A673 (cell line): ENCODE data around the gene SLC39A13.

Experiments
- EZH2 ChIP-seq: fragments of 200-600 bp; sonication (generic); IDR thresholded peaks from 2 replicates; pipeline ENCODE4 v1.6.1; 2017; ENCODE audit warnings: borderline replicate concordance, low read depth, mild to moderate bottlenecking, mixed read lengths, antibody characterized with exemption, low read length; ENCODE audit not compliant: poor library complexity, severe bottlenecking
- TF ChIP-seq, protein P1 (sequence below): fragments of 300-800, 200-600 bp; sonication (generic); conservative IDR thresholded peaks from 2 replicates; pipeline ENCODE4 v1.5.1; 2017; ENCODE audit warnings: low read depth, mild to moderate bottlenecking, antibody characterized with exemption, low read length, moderate library complexity, mixed read lengths

DNA sequence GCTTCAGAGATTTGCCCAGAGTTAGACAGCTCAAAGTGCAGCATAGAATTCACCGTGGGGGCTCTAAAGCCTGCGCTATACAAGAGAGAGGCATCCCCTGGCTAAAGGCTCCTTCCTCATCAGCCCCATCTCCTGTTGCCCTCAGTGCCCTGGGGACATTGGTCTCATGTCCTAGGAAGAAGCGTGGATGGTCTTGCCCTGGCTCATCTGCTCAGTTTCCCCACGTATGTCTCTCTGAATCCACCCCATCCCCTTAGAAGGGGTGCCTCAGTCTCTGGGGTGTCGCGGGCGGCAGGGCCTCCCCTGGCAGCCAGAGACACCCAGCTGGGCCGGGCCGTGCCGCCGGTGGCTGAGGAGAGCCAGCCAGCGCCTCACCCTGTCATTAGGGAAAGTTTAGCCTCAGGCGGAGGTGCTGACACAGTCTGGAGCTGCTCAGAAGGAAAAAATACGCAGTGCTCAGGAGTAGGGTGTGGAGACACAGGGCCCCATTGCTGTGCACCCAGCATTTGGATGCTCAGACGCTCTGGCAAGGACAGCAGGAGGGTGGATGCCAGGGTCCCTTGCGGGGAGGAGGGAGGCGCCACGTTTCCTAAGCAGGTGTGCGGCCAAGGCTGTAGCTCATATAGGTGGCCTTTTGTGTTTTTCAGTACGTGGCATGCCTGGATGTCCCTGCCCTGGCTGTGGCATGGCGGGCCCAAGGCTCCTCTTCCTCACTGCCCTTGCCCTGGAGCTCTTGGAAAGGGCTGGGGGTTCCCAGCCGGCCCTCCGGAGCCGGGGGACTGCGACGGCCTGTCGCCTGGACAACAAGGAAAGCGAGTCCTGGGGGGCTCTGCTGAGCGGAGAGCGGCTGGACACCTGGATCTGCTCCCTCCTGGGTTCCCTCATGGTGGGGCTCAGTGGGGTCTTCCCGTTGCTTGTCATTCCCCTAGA, 1.3 kb downstream of the SLC39A13 start:
- TF ChIP-seq, protein P1, sequence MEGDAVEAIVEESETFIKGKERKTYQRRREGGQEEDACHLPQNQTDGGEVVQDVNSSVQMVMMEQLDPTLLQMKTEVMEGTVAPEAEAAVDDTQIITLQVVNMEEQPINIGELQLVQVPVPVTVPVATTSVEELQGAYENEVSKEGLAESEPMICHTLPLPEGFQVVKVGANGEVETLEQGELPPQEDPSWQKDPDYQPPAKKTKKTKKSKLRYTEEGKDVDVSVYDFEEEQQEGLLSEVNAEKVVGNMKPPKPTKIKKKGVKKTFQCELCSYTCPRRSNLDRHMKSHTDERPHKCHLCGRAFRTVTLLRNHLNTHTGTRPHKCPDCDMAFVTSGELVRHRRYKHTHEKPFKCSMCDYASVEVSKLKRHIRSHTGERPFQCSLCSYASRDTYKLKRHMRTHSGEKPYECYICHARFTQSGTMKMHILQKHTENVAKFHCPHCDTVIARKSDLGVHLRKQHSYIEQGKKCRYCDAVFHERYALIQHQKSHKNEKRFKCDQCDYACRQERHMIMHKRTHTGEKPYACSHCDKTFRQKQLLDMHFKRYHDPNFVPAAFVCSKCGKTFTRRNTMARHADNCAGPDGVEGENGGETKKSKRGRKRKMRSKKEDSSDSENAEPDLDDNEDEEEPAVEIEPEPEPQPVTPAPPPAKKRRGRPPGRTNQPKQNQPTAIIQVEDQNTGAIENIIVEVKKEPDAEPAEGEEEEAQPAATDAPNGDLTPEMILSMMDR, result no peak
- no peak for TF ChIP-seq EZH2
